Ishikawa (cell line): ENCODE results near the gene DNAH6.

Experiments used
- EGR1 ChIP-seq: IDR thresholded peaks from 2 replicates; pipeline ENCODE4 v1.6.1; 2012
- TAF1 ChIP-seq: IDR thresholded peaks from 2 replicates; pipeline ENCODE4 v1.6.1; 2012; ENCODE audit warnings: low read depth, mild to moderate bottlenecking

DNA sequence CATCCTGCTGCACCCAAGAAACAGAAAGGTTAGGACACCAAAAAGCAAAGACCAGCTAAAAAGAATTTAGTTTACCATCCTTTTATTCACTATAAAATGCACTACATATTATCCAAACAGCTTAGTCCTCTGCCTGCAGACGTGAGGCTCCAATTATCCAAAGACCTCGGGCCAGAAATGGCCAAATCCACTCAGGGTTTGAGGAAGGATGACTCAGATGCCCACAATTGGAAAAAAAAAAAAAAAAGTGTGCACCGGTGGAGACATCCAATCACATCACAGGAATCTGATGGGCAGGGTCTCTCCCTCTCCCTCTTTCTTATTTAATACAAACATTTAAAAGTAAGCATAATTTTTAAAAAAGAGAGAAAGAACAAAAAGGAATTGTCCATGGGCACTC, 298.8 kb downstream of the DNAH6 start:
- TF ChIP-seq TAF1 = no peak
- TF ChIP-seq EGR1 = no peak
